K562 (cell line): ENCODE results near the gene SLC7A1. TPM values are rescaled to one million over a fixed set of nuclear protein-coding genes. Genes with fewer than 3 reads are reported as not detected.

Experiments used
- ATAC-seq: fragments of 200-7000 bp; cut with Tn5 transposase; 3 replicates; pipeline ENCODE4 v1.9.1; 2020; ENCODE audit warnings: moderate library complexity
- BruUV-seq: library from RNA; stranded (reverse); fragments of 400-500 nt; replicated peaks from 2 replicates; lab custom pipeline; 2021; lab: Mats Ljungman, UMichigan
- CTCF ChIA-PET: fragments of 300-600 bp; formaldehyde crosslinking; extraction: SDS; loops from one replicate; lab custom pipeline; 2021; ENCODE audit warnings: low intra/inter-chr PET ratio; lab: Yijun Ruan, JAX
- POLR2A ChIA-PET: fragments of 300-600, 350-650 bp; sonication (Branson Sonifier 250); formaldehyde crosslinking; extraction: SDS; loops from one replicate; lab custom pipeline; 2021; ENCODE audit warnings: antibody characterized with exemption, inconsistent platforms; lab: Yijun Ruan, JAX
- DNase-seq, 4 experiments: peaks; one replicate each; pipeline versions ENCODE4 v3.0.0 to v3.0.0-alpha.2; 2011 to 2018; ENCODE audit warnings: low spot score in 3 of 4, mixed read lengths in 3 of 4; ENCODE audit errors: extremely low read depth in 1 of 4
- FAIRE-seq: peaks from 2 replicates; lab custom pipeline; 2011; peaks lifted over from hg19 to GRCh38; lab: Jason Lieb, UNC
- H2AFZ ChIP-seq: 2 replicates; pipeline ENCODE4 v1.6.0; 2011; ENCODE audit warnings: low read depth, low read length, control low read depth, inconsistent platforms
- H3K27ac ChIP-seq: fragments of 200-600 bp; 3 replicates; pipeline ENCODE4 v1.8.0; 2011; ENCODE audit warnings: low read depth, mild to moderate bottlenecking, control low read depth, inconsistent platforms, low read length, moderate library complexity, mixed read lengths; ENCODE audit errors: extremely low read depth
- H3K27me3 ChIP-seq, 2 experiments: fragments of 300-600 bp in 1 of 2; 2 replicates in 1 of 2; 3 replicates in 1 of 2; pipeline versions ENCODE4 v1.6.0 to v1.8.0; 2011; ENCODE audit warnings: inconsistent platforms in 2 of 2, low read length in 2 of 2, mild to moderate bottlenecking in 1 of 2, mixed read lengths in 1 of 2, moderate library complexity in 1 of 2; ENCODE audit not compliant: control insufficient read depth in 2 of 2, insufficient read depth in 2 of 2
- H3K36me3 ChIP-seq: fragments of 300-600 bp; 3 replicates; pipeline ENCODE4 v1.8.0; 2011; ENCODE audit warnings: mild to moderate bottlenecking, low read length, inconsistent platforms; ENCODE audit not compliant: control insufficient read depth, insufficient read depth
- H3K4me1 ChIP-seq, 2 experiments: fragments of 200-600 bp in 1 of 2; replicated peaks in 1 of 2; 2 replicates in 1 of 2; 3 replicates in 1 of 2; pipeline versions ENCODE4 v1.5.1 to v1.8.0; 2011; ENCODE audit warnings: inconsistent platforms in 2 of 2, low read length in 2 of 2, mild to moderate bottlenecking in 1 of 2, mixed read lengths in 1 of 2, moderate library complexity in 1 of 2; ENCODE audit not compliant: control insufficient read depth in 2 of 2, insufficient read depth in 2 of 2
- H3K4me2 ChIP-seq: 2 replicates; pipeline ENCODE4 v1.6.1; 2011; ENCODE audit warnings: low read length, control low read depth, inconsistent platforms, mixed read lengths; ENCODE audit not compliant: insufficient read depth
- H3K4me3 ChIP-seq: fragments of 200-600 bp; sonication (generic), shearing (Covaris generic); 2 replicates; pipeline ENCODE4 v1.5.1; 2016; ENCODE audit warnings: control low read depth, inconsistent platforms
- H3K79me2 ChIP-seq: fragments of 200-600 bp; 3 replicates; pipeline ENCODE4 v1.8.0; 2011; ENCODE audit warnings: low read length, inconsistent platforms; ENCODE audit not compliant: control insufficient read depth, insufficient read depth
- H3K9ac ChIP-seq, 2 experiments: 2 replicates each; pipeline versions ENCODE4 v1.6.0 to v1.6.1; 2011; ENCODE audit warnings: low read depth in 2 of 2, low read length in 2 of 2, control low read depth in 1 of 2, inconsistent platforms in 1 of 2, mild to moderate bottlenecking in 1 of 2, mixed read lengths in 1 of 2; ENCODE audit not compliant: insufficient read depth in 1 of 2
- H3K9me1 ChIP-seq: one replicate; pipeline ENCODE4 v1.6.0; 2011; ENCODE audit warnings: inconsistent platforms, mild to moderate bottlenecking, low read length, moderate library complexity; ENCODE audit not compliant: control insufficient read depth, insufficient read depth
- H3K9me3 ChIP-seq: replicated peaks from 2 replicates; pipeline ENCODE4 v1.5.1; 2011; ENCODE audit warnings: low read depth, low read length, inconsistent platforms; ENCODE audit not compliant: control insufficient read depth, insufficient read depth
- H4K20me1 ChIP-seq: replicated peaks from 2 replicates; pipeline ENCODE4 v1.6.1; 2011; ENCODE audit warnings: low read length, inconsistent platforms, mixed read lengths; ENCODE audit not compliant: control insufficient read depth, insufficient read depth
- AFF4 ChIP-seq: sonication (generic); formaldehyde crosslinking; IDR thresholded peaks from 2 replicates; pipeline ENCODE4 v1.8.0; 2023; ENCODE audit warnings: mild to moderate bottlenecking, missing genetic modification reagents
- CCAR2 ChIP-seq: fragments of 200-400 bp; formaldehyde crosslinking; IDR thresholded peaks from 2 replicates; pipeline ENCODE4 v1.6.1; 2017; ENCODE audit warnings: mild to moderate bottlenecking, low read depth, low read length
- CEBPB ChIP-seq: fragments of 450-650 bp; IDR thresholded peaks from 2 replicates; pipeline ENCODE4 v1.6.1; 2016; ENCODE audit warnings: missing genetic modification characterization, missing compliant biosample characterization
- CXXC5 ChIP-seq: fragments of 250-450 bp; sonication (Bioruptor Pico); IDR thresholded peaks from 2 replicates; pipeline ENCODE4 v1.8.0; 2022; ENCODE audit warnings: inconsistent platforms, mild to moderate bottlenecking, moderate library complexity
- L3MBTL2 ChIP-seq: fragments of 450-650 bp; IDR thresholded peaks from 2 replicates; pipeline ENCODE4 v1.6.1; 2016; ENCODE audit warnings: mild to moderate bottlenecking, moderate library complexity
- MEIS2 ChIP-seq: fragments of 450-650 bp; IDR thresholded peaks from 2 replicates; pipeline ENCODE4 v1.6.1; 2014; ENCODE audit warnings: mild to moderate bottlenecking; ENCODE audit not compliant: partially characterized antibody
- MTA3 ChIP-seq: fragments of 450-650 bp; formaldehyde crosslinking; IDR thresholded peaks from 2 replicates; pipeline ENCODE4 v1.6.1; 2017; ENCODE audit warnings: mild to moderate bottlenecking, borderline replicate concordance
- NEUROD1 ChIP-seq: fragments of 150-350 bp; IDR thresholded peaks from 2 replicates; pipeline ENCODE4 v1.6.1; 2014; ENCODE audit warnings: borderline replicate concordance, low read length, low read depth; ENCODE audit not compliant: partially characterized antibody
- PHF8 ChIP-seq: fragments of 200-600 bp; sonication (generic); IDR thresholded peaks from 2 replicates; pipeline ENCODE4 v1.6.1; 2012; ENCODE audit warnings: mixed run types, mild to moderate bottlenecking, inconsistent platforms, low read length, moderate library complexity, borderline replicate concordance
- RFX5 ChIP-seq: IDR thresholded peaks from 2 replicates; pipeline ENCODE4 v1.6.1; 2011; ENCODE audit warnings: low read depth, mild to moderate bottlenecking, improper control_type of control experiment, low read length
- SUPT5H ChIP-seq: fragments of 450-650 bp; IDR thresholded peaks from 2 replicates; pipeline ENCODE4 v1.6.1; 2016
- TBP ChIP-seq: optimal IDR thresholded peaks from 2 replicates; pipeline ENCODE3; 2011; ENCODE audit warnings: low read depth, low read length, improper control_type of control experiment
- XRCC4 ChIP-seq: IDR thresholded peaks from one replicate; pipeline ENCODE4 v1.6.1; 2011; ENCODE audit not compliant: insufficient read depth, insufficient read length; ENCODE audit errors: extremely low read depth
- ZNF277 ChIP-seq: fragments of 250-450 bp; sonication (Bioruptor Pico); IDR thresholded peaks from 2 replicates; pipeline ENCODE4 v1.8.0; 2022; ENCODE audit warnings: inconsistent platforms, mild to moderate bottlenecking, moderate library complexity, borderline replicate concordance
- ZNF668 ChIP-seq: fragments of 250-450 bp; sonication (Bioruptor Pico); IDR thresholded peaks from 2 replicates; pipeline ENCODE4 v1.8.0; 2022; ENCODE audit warnings: mild to moderate bottlenecking, inconsistent platforms
- WGBS: fragments of 100-300 bp; shearing (Covaris generic); methylation state at CpG from one replicate; pipeline ENCODE4 v1.1.6; 2016; ENCODE audit warnings: low coverage, mixed read lengths; ENCODE audit not compliant: insufficient coverage; ENCODE audit errors: missing lambda C conversion rate; 5-methylcytosine and 5-hydroxymethylcytosine counted together
- in situ Hi-C: fragments of 300-500 bp; cut with MboI; formaldehyde crosslinking; loops from 4 replicates; pipeline ENCODE4 v1.15.0; 2018; ENCODE audit warnings: inconsistent platforms, mixed read lengths
- intact Hi-C: fragments of 100-400 bp; cut with micrococcal nuclease; formaldehyde crosslinking; loops from 2 replicates; pipeline ENCODE4 v1.14.2; 2022
- polyA plus RNA-seq, 8 experiments: library from polyadenylated mRNA; depleted of rRNA in 4 of 8; stranded (reverse) in 5 of 8; unstranded in 3 of 8; fragments of >200 nt; fragmentation: Nextera tagmentation in 2 of 8; fragmentation: Illumina TruSeq in 1 of 8; extraction: Ambion mirVana in 2 of 8; extraction: Trizol in 1 of 8; gene quantifications; 2 replicates each; pipeline versions ENCODE4 v1.2.1 to v1.2.3, GENCODE V29; 2011 to 2014; ENCODE audit warnings: inconsistent platforms in 1 of 8, missing spikeins in 1 of 8
- total RNA-seq, 7 experiments: library from RNA; depleted of rRNA in 6 of 7; stranded (reverse); fragments of >200 nt in 6 of 7; fragmentation: Illumina TruSeq in 2 of 7; extraction: Trizol in 2 of 7; gene quantifications; 2 replicates each; pipeline versions ENCODE4 v1.2.1 to v1.2.3, GENCODE V29; 2011 to 2021; ENCODE audit warnings: low replicate concordance in 1 of 7

SLC7A1 gene
- total and polyA plus RNA-seq, 9 of the 15 experiments (the other 6 are each of a cell fraction or from before 2014, with no cell fraction given) = 3.3 to 69.7 (median 10.8) TPM

GRCh38 chr13:29530901-29531300 is 64.6 kb downstream of the SLC7A1 start:
- intact Hi-C loops = no loop called here

GRCh38 chr13:29529754-29530153 is 65.7 kb downstream of the SLC7A1 start:
- Histone ChIP-seq H3K27ac (no peak overlapping the region), H3K4me2 (no peak overlapping the region), H3K9me1 (no peaks in the 10 kb centered on the region), H3K9me3 (no peaks in the 10 kb centered on the region), H3K4me1 (no peaks in the 10 kb centered on the region), H2AFZ (no peak overlapping the region), H3K4me3 (no peak overlapping the region), H3K36me3 (peaks cover 58% of the 10 kb centered on the region; the same call in 2 of the 3 replicates), H3K9ac (no peak overlapping the region), H4K20me1 (no peaks in the 10 kb centered on the region), H3K79me2 (no peaks in the 10 kb centered on the region), H3K27me3 (no peaks in the 10 kb centered on the region)
- ChIA-PET POLR2A (interaction anchor here (0.8 kb wide), 1 partner anchor 13 kb away, joined by 3 read pairs; no protein-coding TSS in a partner anchor), CTCF (no interaction called here)
- in situ Hi-C loops (no loop called here), intact Hi-C loops (no loop called here)
- BruUV-seq = no TSS peak
- 75% methylated on average over 1 of the region's 5 CpGs for WGBS
- FAIRE-seq (no peak), DNase-seq (no peak), ATAC-seq (no peak)
- TF ChIP-seq XRCC4 (no peak), AFF4 (no peak), CEBPB (tag) (no peak), PHF8 (no peak), RFX5 (no peak), MEIS2 (no peak), MTA3 (no peak), ZNF277 (CRISPR knock-in tag) (no peak), TBP (no peak)

More at GRCh38 chr13:29530901-29531300, 64.6 kb downstream of the SLC7A1 start:
- DNase-seq (no peak), ATAC-seq (no peak), FAIRE-seq (no peak)
- WGBS = 69% methylated on average over 3 of the region's 5 CpGs
- H3K9me3 ChIP-seq = no peaks in the 10 kb centered on the region
- in situ Hi-C loops = no loop called here
- no TSS peak for BruUV-seq
- ChIA-PET CTCF (no interaction called here), POLR2A (no interaction called here)
- no peak overlapping the region for H3K4me3 ChIP-seq
- no peak overlapping the region for H2AFZ ChIP-seq
- TF ChIP-seq L3MBTL2 = no peak
- no peak for TF ChIP-seq SUPT5H
- TF ChIP-seq CCAR2 = no peak
- TF ChIP-seq ZNF668 = no peak
- TF ChIP-seq NEUROD1 = no peak
- no peak for TF ChIP-seq CXXC5 (CRISPR knock-in tag)
- no peak overlapping the region for H3K27ac ChIP-seq
- no peaks in the 10 kb centered on the region for H3K9me1 ChIP-seq
- no peak overlapping the region for H3K4me2 ChIP-seq
- H3K36me3 ChIP-seq = peaks cover 68% of the 10 kb centered on the region; the same call in 2 of the 3 replicates
- H3K27me3 ChIP-seq = no peaks in the 10 kb centered on the region
- no peaks in the 10 kb centered on the region for H3K4me1 ChIP-seq
- 0 out of 2 replicates have a peak, but pooled peaks cover 3% of the 10 kb centered on the region for H4K20me1 ChIP-seq
- H3K79me2 ChIP-seq = no peaks in the 10 kb centered on the region
- no peak overlapping the region for H3K9ac ChIP-seq
